Liver (tissue), 3 donors: Measurements from ENCODE around the gene BORCS5.

Experiments
- CTCF ChIP-seq: fragments of 150-350 bp; IDR thresholded peaks from 2 replicates; pipeline ENCODE4 v1.5.1; 2017; ENCODE audit warnings: improper control_type of control experiment, low read depth, low read length; ENCODE audit not compliant: missing input control
- FOXA1 ChIP-seq: IDR thresholded peaks from 2 replicates; pipeline ENCODE4 v1.6.1; 2016; ENCODE audit warnings: antibody characterized with exemption
- RAD21 ChIP-seq, 2 donors: IDR thresholded peaks; 2 replicates each; pipeline ENCODE4 v1.6.1; 2016; ENCODE audit warnings: antibody characterized with exemption in 2 of 2, mild to moderate bottlenecking in 2 of 2
- YY1 ChIP-seq: IDR thresholded peaks from 2 replicates; pipeline ENCODE4 v1.6.1; 2016; ENCODE audit warnings: antibody characterized with exemption, mild to moderate bottlenecking
- donor health status: healthy.
- donor health status: healthy.

GRCh38 chr12:12488296-12488695 is 131.4 kb downstream of the BORCS5 start:
- TF ChIP-seq RAD21 (IDR thresholded peaks at IDR 0.05): no peak
- TF ChIP-seq CTCF: no peak
- no peak for TF ChIP-seq FOXA1
- TF ChIP-seq YY1: no peak
